BE2C (cell line): Measurements from ENCODE around the gene MACF1.
"Not testable (repeated sequence)": the region's sequence is repeated elsewhere in the genome, so short reads cannot be mapped to it uniquely, and the experiment has no call there.

Experiments
- DNase-seq: peaks from one replicate; pipeline ENCODE4 v3.0.0-alpha.2; 2020
- H3K27me3 ChIP-seq: fragments of 250-450 bp; sonication (Bioruptor Pico); 2 replicates; pipeline ENCODE4 v1.5.1; 2020; ENCODE audit warnings: mild to moderate bottlenecking
- H3K36me3 ChIP-seq: fragments of 250-450 bp; sonication (Bioruptor Pico); 2 replicates; pipeline ENCODE4 v1.5.1; 2020; ENCODE audit warnings: mild to moderate bottlenecking
- H3K4me1 ChIP-seq: fragments of 250-450 bp; sonication (Bioruptor Pico); 2 replicates; pipeline ENCODE4 v1.5.1; 2020
- H3K4me3 ChIP-seq: 2 replicates; pipeline ENCODE4 v1.5.1; 2011; ENCODE audit warnings: low read depth, low read length
- H3K9me3 ChIP-seq: fragments of 250-450 bp; sonication (Bioruptor Pico); 2 replicates; pipeline ENCODE4 v1.5.1; 2020
- TF ChIP-seq, protein P1 (sequence below): IDR thresholded peaks from 2 replicates; pipeline ENCODE4 v1.5.1; 2012; ENCODE audit warnings: mild to moderate bottlenecking, low read depth, low read length

The MACF1 gene

GRCh38 chr1:39436842-39437241 lies 232.3 kb downstream of the MACF1 start:
- no peaks in the 10 kb centered on the region for H3K4me1 ChIP-seq
- no peaks in the 10 kb centered on the region for H3K27me3 ChIP-seq
- TF ChIP-seq, protein P1, sequence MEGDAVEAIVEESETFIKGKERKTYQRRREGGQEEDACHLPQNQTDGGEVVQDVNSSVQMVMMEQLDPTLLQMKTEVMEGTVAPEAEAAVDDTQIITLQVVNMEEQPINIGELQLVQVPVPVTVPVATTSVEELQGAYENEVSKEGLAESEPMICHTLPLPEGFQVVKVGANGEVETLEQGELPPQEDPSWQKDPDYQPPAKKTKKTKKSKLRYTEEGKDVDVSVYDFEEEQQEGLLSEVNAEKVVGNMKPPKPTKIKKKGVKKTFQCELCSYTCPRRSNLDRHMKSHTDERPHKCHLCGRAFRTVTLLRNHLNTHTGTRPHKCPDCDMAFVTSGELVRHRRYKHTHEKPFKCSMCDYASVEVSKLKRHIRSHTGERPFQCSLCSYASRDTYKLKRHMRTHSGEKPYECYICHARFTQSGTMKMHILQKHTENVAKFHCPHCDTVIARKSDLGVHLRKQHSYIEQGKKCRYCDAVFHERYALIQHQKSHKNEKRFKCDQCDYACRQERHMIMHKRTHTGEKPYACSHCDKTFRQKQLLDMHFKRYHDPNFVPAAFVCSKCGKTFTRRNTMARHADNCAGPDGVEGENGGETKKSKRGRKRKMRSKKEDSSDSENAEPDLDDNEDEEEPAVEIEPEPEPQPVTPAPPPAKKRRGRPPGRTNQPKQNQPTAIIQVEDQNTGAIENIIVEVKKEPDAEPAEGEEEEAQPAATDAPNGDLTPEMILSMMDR, result no peak
- peaks cover 13% of the 10 kb centered on the region for H3K36me3 ChIP-seq
- H3K9me3 ChIP-seq, result no peaks in the 10 kb centered on the region
- DNase-seq, result no peak
- H3K4me3 ChIP-seq, result no peak overlapping the region

- H3K36me3 ChIP-seq, result peaks cover 21% of the 10 kb centered on the region
- no peaks in the 10 kb centered on the region for H3K9me3 ChIP-seq
- no peak overlapping the region for H3K4me3 ChIP-seq
- no peaks in the 10 kb centered on the region for H3K27me3 ChIP-seq
- H3K4me1 ChIP-seq, result no peaks in the 10 kb centered on the region
- DNase-seq, result no peak
- TF ChIP-seq, protein P1, result no peak
These were observed 233.5 kb downstream of the MACF1 start for GRCh38 chr1:39438042-39438441.

DNA sequence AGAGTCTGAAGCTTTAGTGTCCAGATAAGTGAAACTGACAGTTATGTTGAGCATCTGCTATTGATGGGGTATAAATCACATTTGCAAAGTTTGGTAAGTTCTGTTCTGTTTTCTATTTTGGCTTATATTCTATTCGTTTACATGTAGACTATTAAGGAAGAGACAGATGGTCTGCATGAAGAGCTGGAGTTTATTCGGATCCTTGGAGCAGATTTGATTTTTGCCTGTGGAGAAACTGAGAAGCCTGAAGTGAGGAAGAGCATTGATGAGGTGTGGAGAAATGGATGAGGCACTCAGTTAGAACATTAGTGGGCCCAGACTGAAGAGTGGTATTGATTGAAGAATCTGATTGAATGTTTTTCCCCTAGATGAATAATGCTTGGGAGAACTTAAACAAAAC lies 236.4 kb downstream of the MACF1 start:
- no peaks in the 10 kb centered on the region for H3K4me1 ChIP-seq
- no peak for DNase-seq
- peaks cover 19% of the 10 kb centered on the region for H3K36me3 ChIP-seq
- H3K27me3 ChIP-seq, result no peaks in the 10 kb centered on the region
- TF ChIP-seq, protein P1, result no peak
- H3K4me3 ChIP-seq, result no peak overlapping the region
- no peaks in the 10 kb centered on the region for H3K9me3 ChIP-seq

DNA sequence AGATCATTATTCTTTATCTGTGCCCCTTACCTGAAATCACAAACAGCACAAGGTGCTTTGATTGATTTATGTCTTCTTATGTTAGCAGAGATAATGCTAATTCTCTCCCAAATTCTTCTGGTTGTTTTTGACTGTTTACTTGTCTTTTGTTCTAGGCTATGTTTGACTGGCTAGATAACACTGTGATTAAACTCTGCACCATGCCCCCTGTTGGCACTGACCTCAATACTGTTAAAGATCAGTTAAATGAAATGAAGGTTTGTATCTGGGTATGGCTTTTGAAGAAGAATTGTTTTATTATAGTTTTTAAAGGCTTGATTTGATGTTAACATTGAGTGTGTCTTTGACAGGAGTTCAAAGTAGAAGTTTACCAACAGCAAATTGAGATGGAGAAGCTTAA lies 237.3 kb downstream of the MACF1 start:
- Histone ChIP-seq H3K36me3 (peaks cover 13% of the 10 kb centered on the region), H3K9me3 (no peaks in the 10 kb centered on the region), H3K4me3 (no peak overlapping the region), H3K27me3 (no peaks in the 10 kb centered on the region), H3K4me1 (no peaks in the 10 kb centered on the region)
- DNase-seq, result no peak
- TF ChIP-seq, protein P1, result no peak

DNA sequence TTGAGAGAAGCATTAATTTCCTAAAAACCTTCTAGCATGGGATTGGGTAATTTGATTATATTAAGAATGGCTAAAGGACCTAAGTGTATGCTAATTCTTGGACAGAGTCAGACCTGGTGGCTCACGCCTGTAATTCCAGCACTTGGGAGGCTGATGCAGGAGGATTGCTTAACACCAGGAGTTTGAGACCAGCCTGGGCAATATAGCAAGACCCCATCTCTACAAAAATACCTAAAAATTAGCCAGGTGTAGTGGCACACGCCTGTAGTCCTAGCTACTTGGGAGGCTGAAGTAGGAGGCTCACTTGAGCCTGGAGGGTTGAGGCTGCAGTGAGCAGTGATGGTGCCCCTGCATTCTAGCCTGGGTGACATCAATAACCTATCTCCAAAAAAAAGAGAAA lies 241.1 kb downstream of the MACF1 start:
- Histone ChIP-seq H3K4me3 (no peak overlapping the region), H3K4me1 (no peaks in the 10 kb centered on the region), H3K9me3 (no peaks in the 10 kb centered on the region), H3K36me3 (peaks cover 13% of the 10 kb centered on the region), H3K27me3 (no peaks in the 10 kb centered on the region)
- no peak for DNase-seq
- TF ChIP-seq, protein P1, result no peak

- no peaks in the 10 kb centered on the region for H3K9me3 ChIP-seq
- TF ChIP-seq, protein P1, result no peak
- H3K4me3 ChIP-seq, result no peak overlapping the region
- peaks cover 10% of the 10 kb centered on the region for H3K36me3 ChIP-seq
- no peaks in the 10 kb centered on the region for H3K27me3 ChIP-seq
- no peak for DNase-seq
- H3K4me1 ChIP-seq, result no peaks in the 10 kb centered on the region
These were observed 242.6 kb downstream of the MACF1 start for GRCh38 chr1:39446986-39447567.

DNA sequence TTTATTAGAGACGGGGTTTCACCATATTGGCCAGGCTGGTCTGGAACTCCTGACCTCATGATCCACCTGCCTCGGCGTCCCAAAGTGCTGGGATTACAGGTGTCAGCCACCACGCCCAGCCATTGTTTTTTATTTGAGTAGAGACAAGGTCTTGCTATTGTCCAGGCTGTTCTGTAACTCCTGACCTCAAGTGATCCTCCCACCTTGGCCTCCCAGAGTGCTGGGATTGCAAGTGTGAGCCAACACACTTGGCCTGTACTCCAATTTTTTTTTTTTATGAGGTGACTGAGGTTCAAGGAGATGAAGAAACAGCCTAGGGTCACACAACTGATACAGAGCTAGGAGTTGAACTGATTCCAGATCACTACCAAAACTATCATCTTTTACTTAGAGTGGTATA lies 245.5 kb downstream of the MACF1 start:
- H3K27me3 ChIP-seq, H3K9me3 ChIP-seq, H3K4me3 ChIP-seq, H3K36me3 ChIP-seq, DNase-seq, H3K4me1 ChIP-seq: not testable (repeated sequence)
